Measurements from ENCODE around the gene SUGP1.

DNA sequence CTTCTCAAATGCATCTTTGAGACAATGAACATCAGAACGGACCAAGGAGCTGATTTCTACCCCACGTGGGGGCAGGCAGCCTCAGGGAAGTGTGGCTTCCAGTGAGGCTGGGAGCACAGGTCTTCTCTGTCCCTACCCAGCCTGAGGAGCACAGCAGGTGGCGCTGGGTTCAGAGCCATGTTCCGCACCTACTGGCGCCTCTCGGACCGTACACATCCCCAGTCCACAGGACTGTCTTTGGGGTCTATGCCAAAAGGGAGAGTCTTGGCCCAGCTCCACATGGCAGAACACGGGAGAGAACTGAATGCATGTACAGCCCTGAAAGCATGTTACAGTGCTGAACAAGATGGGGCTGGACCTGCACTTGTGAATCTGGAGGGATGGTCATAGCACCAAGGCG is 22.6 kb downstream of the SUGP1 start:
- TF ChIP-seq, protein P1, sequence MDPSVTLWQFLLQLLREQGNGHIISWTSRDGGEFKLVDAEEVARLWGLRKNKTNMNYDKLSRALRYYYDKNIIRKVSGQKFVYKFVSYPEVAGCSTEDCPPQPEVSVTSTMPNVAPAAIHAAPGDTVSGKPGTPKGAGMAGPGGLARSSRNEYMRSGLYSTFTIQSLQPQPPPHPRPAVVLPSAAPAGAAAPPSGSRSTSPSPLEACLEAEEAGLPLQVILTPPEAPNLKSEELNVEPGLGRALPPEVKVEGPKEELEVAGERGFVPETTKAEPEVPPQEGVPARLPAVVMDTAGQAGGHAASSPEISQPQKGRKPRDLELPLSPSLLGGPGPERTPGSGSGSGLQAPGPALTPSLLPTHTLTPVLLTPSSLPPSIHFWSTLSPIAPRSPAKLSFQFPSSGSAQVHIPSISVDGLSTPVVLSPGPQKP (IDR thresholded peaks at IDR 0.05; ENCODE audit: borderline replicate concordance, low read depth, low read length) = no peak
- TF ChIP-seq, protein P2, sequence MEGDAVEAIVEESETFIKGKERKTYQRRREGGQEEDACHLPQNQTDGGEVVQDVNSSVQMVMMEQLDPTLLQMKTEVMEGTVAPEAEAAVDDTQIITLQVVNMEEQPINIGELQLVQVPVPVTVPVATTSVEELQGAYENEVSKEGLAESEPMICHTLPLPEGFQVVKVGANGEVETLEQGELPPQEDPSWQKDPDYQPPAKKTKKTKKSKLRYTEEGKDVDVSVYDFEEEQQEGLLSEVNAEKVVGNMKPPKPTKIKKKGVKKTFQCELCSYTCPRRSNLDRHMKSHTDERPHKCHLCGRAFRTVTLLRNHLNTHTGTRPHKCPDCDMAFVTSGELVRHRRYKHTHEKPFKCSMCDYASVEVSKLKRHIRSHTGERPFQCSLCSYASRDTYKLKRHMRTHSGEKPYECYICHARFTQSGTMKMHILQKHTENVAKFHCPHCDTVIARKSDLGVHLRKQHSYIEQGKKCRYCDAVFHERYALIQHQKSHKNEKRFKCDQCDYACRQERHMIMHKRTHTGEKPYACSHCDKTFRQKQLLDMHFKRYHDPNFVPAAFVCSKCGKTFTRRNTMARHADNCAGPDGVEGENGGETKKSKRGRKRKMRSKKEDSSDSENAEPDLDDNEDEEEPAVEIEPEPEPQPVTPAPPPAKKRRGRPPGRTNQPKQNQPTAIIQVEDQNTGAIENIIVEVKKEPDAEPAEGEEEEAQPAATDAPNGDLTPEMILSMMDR (conservative IDR thresholded peaks at IDR 0.05; ENCODE audit: low read depth, low read length) = no peak
- no peak for TF ChIP-seq RAD21 (IDR thresholded peaks at IDR 0.05; ENCODE audit: low read length)
- no peak for TF ChIP-seq RFX5 (IDR thresholded peaks at IDR 0.05; ENCODE audit: low read depth, low read length)
- no peak for TF ChIP-seq BHLHE40 (IDR thresholded peaks at IDR 0.05; ENCODE audit: low read depth, low read length)

Data from IMR-90 (cell line).